Choroid plexus epithelial cell (primary cell): ENCODE measurements around the gene GSAP.
"Not testable (repeated sequence)": the region's sequence is repeated elsewhere in the genome, so short reads cannot be mapped to it uniquely, and the experiment has no call there.

ENCODE experiments used
- DNase-seq: peaks from one replicate; pipeline ENCODE4 v3.0.0-alpha.2; 2010; ENCODE audit warnings: low read depth
- H3K4me3 ChIP-seq: 2 replicates; pipeline ENCODE4 v1.5.1; 2011; ENCODE audit warnings: low read depth, mild to moderate bottlenecking, control low read depth, low read length, moderate library complexity
- CTCF ChIP-seq: conservative IDR thresholded peaks from 2 replicates; pipeline ENCODE4 v1.5.1; 2011; ENCODE audit warnings: low read depth, mild to moderate bottlenecking, control low read depth, inconsistent platforms, low read length, moderate library complexity

The GSAP gene

DNA sequence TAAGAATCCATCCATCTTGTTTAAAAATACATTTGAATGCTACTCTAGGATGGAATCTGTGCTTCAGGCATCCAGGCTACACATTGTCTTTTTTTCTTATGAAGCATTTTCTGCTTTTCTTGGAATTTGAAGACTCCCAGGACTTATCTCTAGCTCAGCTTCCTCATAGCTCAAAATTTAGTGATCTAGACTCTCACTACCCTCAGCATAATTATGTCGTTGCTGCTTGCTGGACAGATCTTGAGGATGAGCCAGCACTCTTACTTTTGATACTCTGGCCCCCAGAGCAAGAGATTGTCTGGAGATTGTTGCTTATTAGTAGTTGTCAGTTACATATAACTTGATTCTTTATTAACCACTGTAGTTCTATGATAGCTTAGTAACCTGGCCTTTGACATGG lies 133.3 kb downstream of the GSAP start:
- no peak for TF ChIP-seq CTCF
- DNase-seq = no peak
- no peak overlapping the region for H3K4me3 ChIP-seq

GRCh38 chr7:77281780-77282478 lies 134.2 kb downstream of the GSAP start:
- H3K4me3 ChIP-seq = no peak overlapping the region
- DNase-seq = no peak
- TF ChIP-seq CTCF = no peak

- DNase-seq = peak; percentile 36
- TF ChIP-seq CTCF = no peak
Measured at GRCh38 chr7:77276120-77276519, 140.0 kb downstream of the GSAP start.

DNA sequence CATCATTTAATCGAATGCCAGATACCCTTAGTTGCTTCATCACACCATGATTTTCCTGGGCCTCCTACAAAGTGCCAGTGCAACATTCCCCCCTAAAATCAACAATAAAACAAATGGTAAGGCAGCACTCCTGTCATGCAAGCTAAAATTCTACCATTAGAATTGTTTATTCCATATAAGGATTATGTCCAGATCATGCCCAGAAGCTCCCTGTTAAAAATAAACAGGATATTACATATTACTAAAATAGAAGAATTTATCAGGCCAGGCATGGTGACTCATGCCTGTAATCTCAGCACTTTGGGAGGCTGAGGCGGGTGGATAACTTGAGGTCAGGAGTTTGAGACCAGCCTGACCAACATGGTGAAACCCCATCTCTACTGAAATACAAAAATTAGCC lies 140.5 kb downstream of the GSAP start:
- DNase-seq = peak; percentile 65
- H3K4me3 ChIP-seq = not testable (repeated sequence)

More at GRCh38 chr7:77276120-77276519, 140.0 kb downstream of the GSAP start:
- no peak overlapping the region for H3K4me3 ChIP-seq

- no peak overlapping the region for H3K4me3 ChIP-seq
- no peak for DNase-seq
- no peak for TF ChIP-seq CTCF
Measured at GRCh38 chr7:77271766-77272165, 144.4 kb downstream of the GSAP start.

DNA sequence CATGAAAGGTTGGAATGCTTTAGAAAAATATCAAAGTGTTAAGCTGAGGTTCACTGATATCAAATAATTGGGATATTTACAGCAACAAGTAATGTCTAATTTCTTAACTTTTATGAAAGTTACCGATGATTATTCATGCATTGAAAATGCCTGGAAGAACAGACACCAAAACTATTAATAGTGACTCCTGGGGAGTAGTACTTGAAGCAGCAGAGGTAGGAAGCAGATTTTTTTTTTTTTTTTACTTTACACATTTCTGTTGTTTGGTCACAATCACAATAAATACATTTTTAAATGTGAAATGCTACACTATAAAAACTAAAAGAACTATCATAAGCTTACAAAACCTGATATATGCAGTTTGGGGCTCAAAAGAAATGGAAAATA lies 146.1 kb downstream of the GSAP start:
- no peak overlapping the region for H3K4me3 ChIP-seq
- no peak for TF ChIP-seq CTCF
- peak; percentile 23 for DNase-seq

- no peak overlapping the region for H3K4me3 ChIP-seq
- DNase-seq = peak; percentile 56
- TF ChIP-seq CTCF = no peak
Measured at GRCh38 chr7:77269360-77270093, 146.6 kb downstream of the GSAP start.
